GM23338 (cell line): Measurements from ENCODE around the gene CLSTN1. TPM values are rescaled to one million over a fixed set of nuclear protein-coding genes. Genes with fewer than 3 reads are reported as not detected.

Source experiments
- ATAC-seq: fragments of 200-7000 bp; cut with Tn5 transposase; 3 replicates; pipeline ENCODE4 v1.9.1; 2020
- DNase-seq: peaks from one replicate; pipeline ENCODE4 v3.0.0-alpha.2; 2015; ENCODE audit warnings: low spot score
- H2AFZ ChIP-seq: fragments of 200-600 bp; sonication (generic); 2 replicates; pipeline ENCODE4 v1.8.0; 2016; ENCODE audit warnings: antibody characterized with exemption, mild to moderate bottlenecking, moderate library complexity
- H3F3A ChIP-seq: fragments of 200-600 bp; sonication (generic); replicated peaks from 2 replicates; pipeline ENCODE4 v1.8.0; 2017; ENCODE audit warnings: antibody characterized with exemption, mixed run types, low read depth
- H3K27ac ChIP-seq: fragments of 200-600 bp; sonication (generic); 2 replicates; pipeline ENCODE4 v1.6.1; 2016; ENCODE audit warnings: low read depth
- H3K27me3 ChIP-seq: fragments of 200-600 bp; sonication (generic); 2 replicates; pipeline ENCODE4 v1.8.0; 2016; ENCODE audit warnings: mild to moderate bottlenecking, mixed run types, moderate library complexity; ENCODE audit not compliant: insufficient read depth
- H3K36me3 ChIP-seq: fragments of 200-600 bp; sonication (generic); 2 replicates; pipeline ENCODE4 v1.8.0; 2016; ENCODE audit warnings: mild to moderate bottlenecking; ENCODE audit not compliant: insufficient read depth
- H3K4me1 ChIP-seq: fragments of 200-600 bp; sonication (generic); 2 replicates; pipeline ENCODE4 v1.8.0; 2016; ENCODE audit warnings: mild to moderate bottlenecking, moderate library complexity; ENCODE audit not compliant: insufficient read depth
- H3K4me2 ChIP-seq: fragments of 200-600 bp; sonication (generic); 2 replicates; pipeline ENCODE4 v1.7.1; 2017; ENCODE audit warnings: mixed run types
- H3K4me3 ChIP-seq: fragments of 200-600 bp; sonication (generic); 2 replicates; pipeline ENCODE4 v1.6.1; 2016; ENCODE audit warnings: mixed run types
- H3K79me2 ChIP-seq: fragments of 200-600 bp; sonication (generic); replicated peaks from 2 replicates; pipeline ENCODE4 v1.8.0; 2017; ENCODE audit warnings: mild to moderate bottlenecking; ENCODE audit not compliant: insufficient read depth
- H3K9me2 ChIP-seq: fragments of 200-600 bp; sonication (generic); 2 replicates; pipeline ENCODE4 v1.8.0; 2017; ENCODE audit not compliant: insufficient read depth
- H4K20me1 ChIP-seq: fragments of 200-600 bp; sonication (generic); replicated peaks from 2 replicates; pipeline ENCODE4 v1.8.0; 2017; ENCODE audit warnings: mild to moderate bottlenecking; ENCODE audit not compliant: insufficient read depth
- H3K27ac Mint-ChIP-seq: 2 replicates; pipeline ENCODE4 v1.8.0; 2020; ENCODE audit warnings: inconsistent platforms, mild to moderate bottlenecking, moderate library complexity, mixed read lengths
- H3K27me3 Mint-ChIP-seq: 3 replicates; pipeline ENCODE4 v1.8.0; 2022; ENCODE audit warnings: low read depth, mild to moderate bottlenecking, moderate library complexity, mixed read lengths, inconsistent platforms; ENCODE audit not compliant: insufficient read depth, poor library complexity
- H3K36me3 Mint-ChIP-seq: 3 replicates; pipeline ENCODE4 v1.8.0; 2021; ENCODE audit warnings: low read depth, mild to moderate bottlenecking, inconsistent platforms, moderate library complexity, mixed read lengths
- H3K4me1 Mint-ChIP-seq: 3 replicates; pipeline ENCODE4 v1.8.0; 2020; ENCODE audit warnings: mild to moderate bottlenecking, inconsistent platforms, mixed read lengths
- H3K4me3 Mint-ChIP-seq: 3 replicates; pipeline ENCODE4 v1.8.0; 2021; ENCODE audit warnings: moderate library complexity, mild to moderate bottlenecking, inconsistent platforms, mixed read lengths
- H3K9me3 Mint-ChIP-seq: 3 replicates; pipeline ENCODE4 v1.8.0; 2020; ENCODE audit warnings: moderate library complexity, mild to moderate bottlenecking, inconsistent platforms, mixed read lengths
- CREB1 ChIP-seq: fragments of 250-450 bp; sonication (Bioruptor Pico); IDR thresholded peaks from 2 replicates; pipeline ENCODE4 v1.5.0; 2020; ENCODE audit warnings: low read depth, mild to moderate bottlenecking, moderate library complexity
- EZH2 ChIP-seq: fragments of 200-600 bp; sonication (generic); IDR thresholded peaks from one replicate; pipeline ENCODE4 v1.8.0; 2017; ENCODE audit warnings: antibody characterized with exemption, mild to moderate bottlenecking, low read depth; ENCODE audit not compliant: unreplicated experiment
- EZH2phosphoT487 ChIP-seq: fragments of 200-600 bp; sonication (generic); IDR thresholded peaks from one replicate; pipeline ENCODE4 v1.8.1; 2018; ENCODE audit warnings: antibody characterized with exemption; ENCODE audit not compliant: unreplicated experiment
- JUNB ChIP-seq: IDR thresholded peaks from one replicate; pipeline ENCODE4 v1.6.1; 2016; ENCODE audit warnings: antibody characterized with exemption; ENCODE audit not compliant: unreplicated experiment
- NANOG ChIP-seq: IDR thresholded peaks from 2 replicates; pipeline ENCODE4 v1.6.1; 2016; ENCODE audit warnings: antibody characterized with exemption, borderline replicate concordance
- POLR2AphosphoS5 ChIP-seq: IDR thresholded peaks from 2 replicates; pipeline ENCODE4 v1.6.1; 2016; ENCODE audit warnings: antibody characterized with exemption, low read depth
- STAT1 ChIP-seq: IDR thresholded peaks from one replicate; pipeline ENCODE4 v1.6.1; 2016; ENCODE audit warnings: antibody characterized with exemption; ENCODE audit not compliant: unreplicated experiment
- ZNF114 ChIP-seq: fragments of 250-450 bp; sonication (Bioruptor Pico); IDR thresholded peaks from 2 replicates; pipeline ENCODE4 v1.5.0; 2020; ENCODE audit warnings: mild to moderate bottlenecking, moderate library complexity
- ZNF331 ChIP-seq: fragments of 250-450 bp; sonication (Bioruptor Pico); IDR thresholded peaks from 2 replicates; pipeline ENCODE4 v1.5.0; 2020; ENCODE audit warnings: low read depth, mild to moderate bottlenecking, moderate library complexity
- polyA plus RNA-seq: library from polyadenylated mRNA; unstranded; fragments of >200 nt; fragmentation: Nextera tagmentation; extraction: Ambion mirVana; gene quantifications from 2 replicates; pipeline ENCODE4 v1.2.1, GENCODE V29; 2016
- total RNA-seq: library from RNA; depleted of rRNA; stranded (reverse); fragments of >200 nt; shearing (Covaris generic); gene quantifications from 2 replicates; pipeline ENCODE4 v1.2.3, GENCODE V29; 2014
- TF ChIP-seq, protein P1 (sequence below), 2 experiments: fragments of 200-600 bp in 1 of 2; sonication (generic) in 1 of 2; conservative IDR thresholded peaks; 2 replicates each; pipeline versions ENCODE4 v1.5.1 to v1.6.1; 2016 to 2017; ENCODE audit warnings: antibody characterized with exemption in 2 of 2, low read depth in 2 of 2, mild to moderate bottlenecking in 2 of 2, moderate library complexity in 1 of 2
- TF ChIP-seq, protein P2 (sequence below): IDR thresholded peaks from 2 replicates; pipeline ENCODE4 v1.6.1; 2016; ENCODE audit warnings: antibody characterized with exemption
- TF ChIP-seq, protein P3 (sequence below): fragments of 250-450 bp; sonication (Bioruptor Pico); IDR thresholded peaks from 2 replicates; pipeline ENCODE4 v1.5.0; 2020; ENCODE audit warnings: mild to moderate bottlenecking, moderate library complexity
- TF ChIP-seq, protein P4 (sequence below): IDR thresholded peaks from one replicate; pipeline ENCODE4 v1.6.1; 2018; ENCODE audit warnings: antibody characterized with exemption; ENCODE audit not compliant: unreplicated experiment

CLSTN1 gene
- total and polyA plus RNA-seq, 2 experiments from 2014 or later: 38.5 to 66.2 TPM

DNA sequence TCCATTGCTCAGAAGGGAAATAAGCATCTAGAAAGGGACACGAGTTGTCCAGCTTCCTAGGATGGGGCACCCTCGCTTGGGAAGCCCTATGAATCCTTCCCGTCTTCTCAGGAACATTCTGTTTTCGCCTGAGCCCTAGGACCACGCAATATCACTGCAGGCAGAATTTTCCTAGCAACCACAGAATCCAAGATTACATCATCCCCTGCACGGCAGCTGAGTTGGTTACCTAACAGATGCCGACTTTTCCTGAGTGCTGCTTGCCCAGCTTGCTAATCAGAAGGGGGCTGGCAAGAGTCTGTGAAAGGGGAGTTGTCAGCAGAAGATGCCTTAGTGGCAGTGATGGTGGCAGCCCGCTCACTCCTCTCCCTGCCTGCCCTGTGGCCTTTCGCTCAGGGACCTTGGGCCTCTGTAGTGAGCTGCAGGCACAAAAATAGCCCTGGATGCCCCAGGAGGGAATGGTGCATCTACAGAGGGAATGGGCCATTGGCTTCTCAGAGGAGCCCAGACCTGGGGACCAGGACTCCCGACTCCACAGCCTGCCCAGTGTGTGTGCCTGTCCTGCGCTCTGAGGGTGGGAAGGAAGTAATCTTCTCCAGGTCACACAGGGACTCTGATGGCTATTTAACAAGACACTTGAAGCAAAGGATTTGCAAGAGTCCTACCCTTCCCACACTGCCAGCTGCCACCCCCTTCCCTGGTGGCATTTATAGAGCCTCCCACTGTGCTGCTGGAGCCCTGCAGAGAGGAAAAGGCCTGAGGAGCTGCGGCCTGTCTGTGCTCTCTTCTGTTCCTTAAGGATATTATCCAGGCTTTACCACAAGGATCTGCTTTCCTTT lies 28.9 kb upstream of the CLSTN1 start:
- 0 out of 2 replicates have a peak overlapping the region, but pooled peaks have one; percentile 39 for H3K27ac ChIP-seq
- no peak for DNase-seq
- no peak for ATAC-seq

More for the DNA sequence above, 28.9 kb upstream of the CLSTN1 start:
- Histone ChIP-seq H3K4me1 (no peaks in the 10 kb centered on the region; the same call in 1 of the 2 replicates), H3K9me2 (no peaks in the 10 kb centered on the region), H3F3A (peaks cover 5% of the 10 kb centered on the region; the same call in 1 of the 2 replicates), H2AFZ (no peak overlapping the region), H3K4me3 (no peak overlapping the region), H4K20me1 (no peaks in the 10 kb centered on the region), H3K27me3 (no peaks in the 10 kb centered on the region), H3K4me2 (no peak overlapping the region), H3K36me3 (no peaks in the 10 kb centered on the region), H3K79me2 (no peaks in the 10 kb centered on the region)
- no peak overlapping the region for H3K4me3 Mint-ChIP-seq
- peaks cover 7% of the 10 kb centered on the region; the same call in 1 of the 3 replicates for H3K9me3 Mint-ChIP-seq
- TF ChIP-seq, protein P1, sequence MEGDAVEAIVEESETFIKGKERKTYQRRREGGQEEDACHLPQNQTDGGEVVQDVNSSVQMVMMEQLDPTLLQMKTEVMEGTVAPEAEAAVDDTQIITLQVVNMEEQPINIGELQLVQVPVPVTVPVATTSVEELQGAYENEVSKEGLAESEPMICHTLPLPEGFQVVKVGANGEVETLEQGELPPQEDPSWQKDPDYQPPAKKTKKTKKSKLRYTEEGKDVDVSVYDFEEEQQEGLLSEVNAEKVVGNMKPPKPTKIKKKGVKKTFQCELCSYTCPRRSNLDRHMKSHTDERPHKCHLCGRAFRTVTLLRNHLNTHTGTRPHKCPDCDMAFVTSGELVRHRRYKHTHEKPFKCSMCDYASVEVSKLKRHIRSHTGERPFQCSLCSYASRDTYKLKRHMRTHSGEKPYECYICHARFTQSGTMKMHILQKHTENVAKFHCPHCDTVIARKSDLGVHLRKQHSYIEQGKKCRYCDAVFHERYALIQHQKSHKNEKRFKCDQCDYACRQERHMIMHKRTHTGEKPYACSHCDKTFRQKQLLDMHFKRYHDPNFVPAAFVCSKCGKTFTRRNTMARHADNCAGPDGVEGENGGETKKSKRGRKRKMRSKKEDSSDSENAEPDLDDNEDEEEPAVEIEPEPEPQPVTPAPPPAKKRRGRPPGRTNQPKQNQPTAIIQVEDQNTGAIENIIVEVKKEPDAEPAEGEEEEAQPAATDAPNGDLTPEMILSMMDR (conservative IDR thresholded peaks at IDR 0.05; ENCODE audit: low read depth in 2 of 2): no peak
- TF ChIP-seq ZNF331 (no peak), CREB1 (no peak), ZNF114 (CRISPR knock-in tag) (no peak), JUNB (no peak), STAT1 (no peak), EZH2phosphoT487 (no peak), NANOG (no peak), EZH2 (no peak), POLR2AphosphoS5 (no peak)
- TF ChIP-seq, protein P2, sequence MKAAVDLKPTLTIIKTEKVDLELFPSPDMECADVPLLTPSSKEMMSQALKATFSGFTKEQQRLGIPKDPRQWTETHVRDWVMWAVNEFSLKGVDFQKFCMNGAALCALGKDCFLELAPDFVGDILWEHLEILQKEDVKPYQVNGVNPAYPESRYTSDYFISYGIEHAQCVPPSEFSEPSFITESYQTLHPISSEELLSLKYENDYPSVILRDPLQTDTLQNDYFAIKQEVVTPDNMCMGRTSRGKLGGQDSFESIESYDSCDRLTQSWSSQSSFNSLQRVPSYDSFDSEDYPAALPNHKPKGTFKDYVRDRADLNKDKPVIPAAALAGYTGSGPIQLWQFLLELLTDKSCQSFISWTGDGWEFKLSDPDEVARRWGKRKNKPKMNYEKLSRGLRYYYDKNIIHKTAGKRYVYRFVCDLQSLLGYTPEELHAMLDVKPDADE: no peak
- TF ChIP-seq, protein P3, sequence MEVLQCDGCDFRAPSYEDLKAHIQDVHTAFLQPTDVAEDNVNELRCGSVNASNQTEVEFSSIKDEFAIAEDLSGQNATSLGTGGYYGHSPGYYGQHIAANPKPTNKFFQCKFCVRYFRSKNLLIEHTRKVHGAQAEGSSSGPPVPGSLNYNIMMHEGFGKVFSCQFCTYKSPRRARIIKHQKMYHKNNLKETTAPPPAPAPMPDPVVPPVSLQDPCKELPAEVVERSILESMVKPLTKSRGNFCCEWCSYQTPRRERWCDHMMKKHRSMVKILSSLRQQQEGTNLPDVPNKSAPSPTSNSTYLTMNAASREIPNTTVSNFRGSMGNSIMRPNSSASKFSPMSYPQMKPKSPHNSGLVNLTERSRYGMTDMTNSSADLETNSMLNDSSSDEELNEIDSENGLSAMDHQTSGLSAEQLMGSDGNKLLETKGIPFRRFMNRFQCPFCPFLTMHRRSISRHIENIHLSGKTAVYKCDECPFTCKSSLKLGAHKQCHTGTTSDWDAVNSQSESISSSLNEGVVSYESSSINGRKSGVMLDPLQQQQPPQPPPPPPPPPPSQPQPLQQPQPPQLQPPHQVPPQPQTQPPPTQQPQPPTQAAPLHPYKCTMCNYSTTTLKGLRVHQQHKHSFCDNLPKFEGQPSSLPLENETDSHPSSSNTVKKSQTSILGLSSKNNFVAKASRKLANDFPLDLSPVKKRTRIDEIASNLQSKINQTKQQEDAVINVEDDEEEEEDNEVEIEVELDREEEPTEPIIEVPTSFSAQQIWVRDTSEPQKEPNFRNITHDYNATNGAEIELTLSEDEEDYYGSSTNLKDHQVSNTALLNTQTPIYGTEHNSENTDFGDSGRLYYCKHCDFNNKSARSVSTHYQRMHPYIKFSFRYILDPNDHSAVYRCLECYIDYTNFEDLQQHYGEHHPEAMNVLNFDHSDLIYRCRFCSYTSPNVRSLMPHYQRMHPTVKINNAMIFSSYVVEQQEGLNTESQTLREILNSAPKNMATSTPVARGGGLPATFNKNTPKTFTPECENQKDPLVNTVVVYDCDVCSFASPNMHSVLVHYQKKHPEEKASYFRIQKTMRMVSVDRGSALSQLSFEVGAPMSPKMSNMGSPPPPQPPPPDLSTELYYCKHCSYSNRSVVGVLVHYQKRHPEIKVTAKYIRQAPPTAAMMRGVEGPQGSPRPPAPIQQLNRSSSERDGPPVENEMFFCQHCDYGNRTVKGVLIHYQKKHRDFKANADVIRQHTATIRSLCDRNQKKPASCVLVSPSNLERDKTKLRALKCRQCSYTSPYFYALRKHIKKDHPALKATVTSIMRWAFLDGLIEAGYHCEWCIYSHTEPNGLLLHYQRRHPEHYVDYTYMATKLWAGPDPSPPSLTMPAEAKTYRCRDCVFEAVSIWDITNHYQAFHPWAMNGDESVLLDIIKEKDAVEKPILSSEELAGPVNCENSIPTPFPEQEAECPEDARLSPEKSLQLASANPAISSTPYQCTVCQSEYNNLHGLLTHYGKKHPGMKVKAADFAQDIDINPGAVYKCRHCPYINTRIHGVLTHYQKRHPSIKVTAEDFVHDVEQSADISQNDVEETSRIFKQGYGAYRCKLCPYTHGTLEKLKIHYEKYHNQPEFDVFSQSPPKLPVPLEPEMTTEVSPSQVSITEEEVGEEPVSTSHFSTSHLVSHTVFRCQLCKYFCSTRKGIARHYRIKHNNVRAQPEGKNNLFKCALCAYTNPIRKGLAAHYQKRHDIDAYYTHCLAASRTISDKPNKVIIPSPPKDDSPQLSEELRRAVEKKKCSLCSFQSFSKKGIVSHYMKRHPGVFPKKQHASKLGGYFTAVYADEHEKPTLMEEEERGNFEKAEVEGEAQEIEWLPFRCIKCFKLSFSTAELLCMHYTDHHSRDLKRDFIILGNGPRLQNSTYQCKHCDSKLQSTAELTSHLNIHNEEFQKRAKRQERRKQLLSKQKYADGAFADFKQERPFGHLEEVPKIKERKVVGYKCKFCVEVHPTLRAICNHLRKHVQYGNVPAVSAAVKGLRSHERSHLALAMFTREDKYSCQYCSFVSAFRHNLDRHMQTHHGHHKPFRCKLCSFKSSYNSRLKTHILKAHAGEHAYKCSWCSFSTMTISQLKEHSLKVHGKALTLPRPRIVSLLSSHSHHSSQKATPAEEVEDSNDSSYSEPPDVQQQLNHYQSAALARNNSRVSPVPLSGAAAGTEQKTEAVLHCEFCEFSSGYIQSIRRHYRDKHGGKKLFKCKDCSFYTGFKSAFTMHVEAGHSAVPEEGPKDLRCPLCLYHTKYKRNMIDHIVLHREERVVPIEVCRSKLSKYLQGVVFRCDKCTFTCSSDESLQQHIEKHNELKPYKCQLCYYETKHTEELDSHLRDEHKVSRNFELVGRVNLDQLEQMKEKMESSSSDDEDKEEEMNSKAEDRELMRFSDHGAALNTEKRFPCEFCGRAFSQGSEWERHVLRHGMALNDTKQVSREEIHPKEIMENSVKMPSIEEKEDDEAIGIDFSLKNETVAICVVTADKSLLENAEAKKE (CRISPR knock-in tag): no peak
- TF ChIP-seq, protein P4, sequence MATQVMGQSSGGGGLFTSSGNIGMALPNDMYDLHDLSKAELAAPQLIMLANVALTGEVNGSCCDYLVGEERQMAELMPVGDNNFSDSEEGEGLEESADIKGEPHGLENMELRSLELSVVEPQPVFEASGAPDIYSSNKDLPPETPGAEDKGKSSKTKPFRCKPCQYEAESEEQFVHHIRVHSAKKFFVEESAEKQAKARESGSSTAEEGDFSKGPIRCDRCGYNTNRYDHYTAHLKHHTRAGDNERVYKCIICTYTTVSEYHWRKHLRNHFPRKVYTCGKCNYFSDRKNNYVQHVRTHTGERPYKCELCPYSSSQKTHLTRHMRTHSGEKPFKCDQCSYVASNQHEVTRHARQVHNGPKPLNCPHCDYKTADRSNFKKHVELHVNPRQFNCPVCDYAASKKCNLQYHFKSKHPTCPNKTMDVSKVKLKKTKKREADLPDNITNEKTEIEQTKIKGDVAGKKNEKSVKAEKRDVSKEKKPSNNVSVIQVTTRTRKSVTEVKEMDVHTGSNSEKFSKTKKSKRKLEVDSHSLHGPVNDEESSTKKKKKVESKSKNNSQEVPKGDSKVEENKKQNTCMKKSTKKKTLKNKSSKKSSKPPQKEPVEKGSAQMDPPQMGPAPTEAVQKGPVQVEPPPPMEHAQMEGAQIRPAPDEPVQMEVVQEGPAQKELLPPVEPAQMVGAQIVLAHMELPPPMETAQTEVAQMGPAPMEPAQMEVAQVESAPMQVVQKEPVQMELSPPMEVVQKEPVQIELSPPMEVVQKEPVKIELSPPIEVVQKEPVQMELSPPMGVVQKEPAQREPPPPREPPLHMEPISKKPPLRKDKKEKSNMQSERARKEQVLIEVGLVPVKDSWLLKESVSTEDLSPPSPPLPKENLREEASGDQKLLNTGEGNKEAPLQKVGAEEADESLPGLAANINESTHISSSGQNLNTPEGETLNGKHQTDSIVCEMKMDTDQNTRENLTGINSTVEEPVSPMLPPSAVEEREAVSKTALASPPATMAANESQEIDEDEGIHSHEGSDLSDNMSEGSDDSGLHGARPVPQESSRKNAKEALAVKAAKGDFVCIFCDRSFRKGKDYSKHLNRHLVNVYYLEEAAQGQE: no peak
- peaks cover 2% of the 10 kb centered on the region for H3K27me3 Mint-ChIP-seq
- H3K36me3 Mint-ChIP-seq: peaks cover 18% of the 10 kb centered on the region
- H3K4me1 Mint-ChIP-seq: peaks cover 34% of the 10 kb centered on the region
- no peak overlapping the region for H3K27ac Mint-ChIP-seq
